Subcutaneous abdominal adipose tissue (tissue), 5 donors: Measurements from ENCODE around the gene FAM81A.

Source experiments
- H3K27ac ChIP-seq: one replicate; pipeline ENCODE4 v1.7.0; 2013; ENCODE audit warnings: low read depth, mild to moderate bottlenecking, inconsistent platforms, low read length, moderate library complexity
- H3K27me3 ChIP-seq, 5 donors: one replicate each; pipeline ENCODE4 v1.7.0; 2013; ENCODE audit warnings: low read length in 5 of 5, inconsistent platforms in 1 of 5; ENCODE audit not compliant: control insufficient read depth in 5 of 5, insufficient read depth in 4 of 5
- H3K36me3 ChIP-seq, 5 donors: one replicate each; pipeline ENCODE4 v1.7.0; 2013; ENCODE audit warnings: low read length in 5 of 5; ENCODE audit not compliant: control insufficient read depth in 5 of 5, insufficient read depth in 5 of 5
- H3K4me1 ChIP-seq, 5 donors: one replicate each; pipeline ENCODE4 v1.7.0; 2013; ENCODE audit warnings: low read length in 5 of 5, mild to moderate bottlenecking in 3 of 5, moderate library complexity in 1 of 5; ENCODE audit not compliant: control insufficient read depth in 5 of 5, insufficient read depth in 5 of 5
- H3K4me3 ChIP-seq, 5 donors: one replicate each; pipeline ENCODE4 v1.7.0; 2013; ENCODE audit warnings: low read length in 5 of 5, low read depth in 1 of 5
- H3K9ac ChIP-seq, 5 donors: one replicate each; pipeline ENCODE4 v1.7.0; 2013; ENCODE audit warnings: low read length in 5 of 5, mild to moderate bottlenecking in 4 of 5, moderate library complexity in 3 of 5
- H3K9me3 ChIP-seq, 5 donors: one replicate each; pipeline ENCODE4 v1.7.0; 2013; ENCODE audit warnings: low read length in 5 of 5; ENCODE audit not compliant: control insufficient read depth in 5 of 5
- donor health status: healthy.
- donor health status: healthy.
- donor health status: healthy.
- donor health status: healthy.
- donor health status: healthy.

The FAM81A gene

GRCh38 chr15:59443341-59444072, 5.5 kb downstream of the FAM81A start:
- Histone ChIP-seq H3K36me3 (no peaks in the 10 kb centered on the region), H3K9me3 (no peaks in the 10 kb centered on the region), H3K27ac (no peak overlapping the region), H3K27me3 (no peaks in the 10 kb centered on the region), H3K9ac (no peak overlapping the region), H3K4me3 (no peak overlapping the region), H3K4me1 (peaks cover 0 to 4% (median 3%) of the 10 kb centered on the region in 5 donors)

- Histone ChIP-seq H3K9me3 (no peaks in the 10 kb centered on the region), H3K27ac (no peak overlapping the region), H3K36me3 (no peaks in the 10 kb centered on the region), H3K4me1 (no peaks in the 10 kb centered on the region), H3K27me3 (no peaks in the 10 kb centered on the region), H3K4me3 (no peak overlapping the region), H3K9ac (no peak overlapping the region)
These were observed 6.3 kb downstream of the FAM81A start for GRCh38 chr15:59444081-59444835.

- H3K9ac ChIP-seq, result no peak overlapping the region
- H3K27ac ChIP-seq, result no peak overlapping the region
- no peaks in the 10 kb centered on the region for H3K9me3 ChIP-seq
- H3K36me3 ChIP-seq, result no peaks in the 10 kb centered on the region
- H3K27me3 ChIP-seq, result no peaks in the 10 kb centered on the region
- no peak overlapping the region for H3K4me3 ChIP-seq
- no peaks in the 10 kb centered on the region for H3K4me1 ChIP-seq
These were observed 7.1 kb downstream of the FAM81A start for GRCh38 chr15:59444980-59445545.

- Histone ChIP-seq H3K27me3 (no peaks in the 10 kb centered on the region), H3K27ac (no peak overlapping the region), H3K4me1 (no peaks in the 10 kb centered on the region), H3K36me3 (no peaks in the 10 kb centered on the region), H3K9ac (no peak overlapping the region), H3K4me3 (no peak overlapping the region), H3K9me3 (no peaks in the 10 kb centered on the region)
These were observed 8.4 kb downstream of the FAM81A start for GRCh38 chr15:59446232-59446957.

- H3K9ac ChIP-seq, result no peak overlapping the region
These were observed 9.4 kb downstream of the FAM81A start for GRCh38 chr15:59447367-59447766.

GRCh38 chr15:59448871-59449270, 10.9 kb downstream of the FAM81A start:
- Histone ChIP-seq H3K36me3 (no peaks in the 10 kb centered on the region), H3K9ac (no peak overlapping the region), H3K27me3 (no peaks in the 10 kb centered on the region), H3K9me3 (no peaks in the 10 kb centered on the region), H3K27ac (no peak overlapping the region), H3K4me3 (no peak overlapping the region), H3K4me1 (no peaks in the 10 kb centered on the region)

More at GRCh38 chr15:59447367-59447766, 9.4 kb downstream of the FAM81A start:
- Histone ChIP-seq H3K9me3 (no peaks in the 10 kb centered on the region), H3K36me3 (no peaks in the 10 kb centered on the region), H3K27ac (no peak overlapping the region), H3K4me3 (no peak overlapping the region), H3K27me3 (no peaks in the 10 kb centered on the region), H3K4me1 (no peaks in the 10 kb centered on the region)

- Histone ChIP-seq H3K4me3 (no peak overlapping the region), H3K9ac (no peak overlapping the region), H3K36me3 (no peaks in the 10 kb centered on the region), H3K27ac (no peak overlapping the region), H3K27me3 (no peaks in the 10 kb centered on the region), H3K9me3 (no peaks in the 10 kb centered on the region), H3K4me1 (no peaks in the 10 kb centered on the region)
These were observed 15.7 kb downstream of the FAM81A start for GRCh38 chr15:59453474-59454215.

GRCh38 chr15:59456114-59456513, 18.1 kb downstream of the FAM81A start:
- H3K4me3 ChIP-seq, result no peak overlapping the region
- no peaks in the 10 kb centered on the region for H3K36me3 ChIP-seq
- no peaks in the 10 kb centered on the region for H3K9me3 ChIP-seq
- no peak overlapping the region for H3K9ac ChIP-seq
- no peak overlapping the region for H3K27ac ChIP-seq
- H3K27me3 ChIP-seq, result no peaks in the 10 kb centered on the region
- no peaks in the 10 kb centered on the region for H3K4me1 ChIP-seq

- Histone ChIP-seq H3K27ac (no peak overlapping the region), H3K9ac (no peak overlapping the region), H3K4me1 (no peaks in the 10 kb centered on the region), H3K27me3 (no peaks in the 10 kb centered on the region), H3K4me3 (no peak overlapping the region), H3K9me3 (peaks cover 0 to 7% (median 0%) of the 10 kb centered on the region in 5 donors), H3K36me3 (no peaks in the 10 kb centered on the region)
These were observed 19.1 kb downstream of the FAM81A start for GRCh38 chr15:59457103-59457502.
